ENCODE measurements around the gene G0S2.
"Not testable (repeated sequence)": the region's sequence is repeated elsewhere in the genome, so short reads cannot be mapped to it uniquely, and the experiment has no call there.

G0S2 gene

GRCh38 chr1:209685821-209686220, 10.6 kb downstream of the G0S2 start:
- no peak for DNase-seq

GRCh38 chr1:209686322-209686721, 11.1 kb downstream of the G0S2 start:
- DNase-seq, result no peak

GRCh38 chr1:209688746-209689234, 13.6 kb downstream of the G0S2 start:
- DNase-seq, result no peak

- DNase-seq, result no peak
Measured at GRCh38 chr1:209689477-209689876, 14.3 kb downstream of the G0S2 start.

- no peak for DNase-seq
Measured at GRCh38 chr1:209691237-209691636, 16.0 kb downstream of the G0S2 start.

- no peak for DNase-seq
Measured at GRCh38 chr1:209692296-209692695, 17.1 kb downstream of the G0S2 start.

- DNase-seq, result peak; percentile 35
Measured at GRCh38 chr1:209692745-209693504, 17.7 kb downstream of the G0S2 start.

- no peak for DNase-seq
Measured at GRCh38 chr1:209696673-209697072, 21.5 kb downstream of the G0S2 start.

- DNase-seq, result no peak
Measured at GRCh38 chr1:209697126-209697525, 21.9 kb downstream of the G0S2 start.

GRCh38 chr1:209700686-209701085, 25.5 kb downstream of the G0S2 start:
- DNase-seq, result not testable (repeated sequence)

GRCh38 chr1:209702832-209703231, 27.6 kb downstream of the G0S2 start:
- DNase-seq, result no peak

- no peak for DNase-seq
Measured at GRCh38 chr1:209703834-209704504, 28.8 kb downstream of the G0S2 start.

- DNase-seq, result no peak
Measured at GRCh38 chr1:209704584-209704983, 29.4 kb downstream of the G0S2 start, which contains the start of gene HSD11B1. Gene HSD11B1 (plus strand): TSS chr1:209704846. CDS start chr1:209704943, 97 bp downstream.

- DNase-seq, result no peak
Measured at GRCh38 chr1:209705033-209705598, 29.9 kb downstream of the G0S2 start.

GRCh38 chr1:209706622-209707021, 31.4 kb downstream of the G0S2 start:
- no peak for DNase-seq

- no peak for DNase-seq
Measured at GRCh38 chr1:209707308-209707707, 32.1 kb downstream of the G0S2 start.

GRCh38 chr1:209708297-209708696, 33.1 kb downstream of the G0S2 start:
- no peak for DNase-seq

- no peak for DNase-seq
Measured at GRCh38 chr1:209710093-209710492, 34.9 kb downstream of the G0S2 start.

GRCh38 chr1:209710847-209711246, 35.6 kb downstream of the G0S2 start:
- DNase-seq, result no peak

- no peak for DNase-seq
Measured at GRCh38 chr1:209714338-209714737, 39.1 kb downstream of the G0S2 start.

- DNase-seq, result no peak
Measured at GRCh38 chr1:209715314-209715713, 40.1 kb downstream of the G0S2 start.

GRCh38 chr1:209717818-209718217, 42.6 kb downstream of the G0S2 start:
- DNase-seq, result no peak

GRCh38 chr1:209720326-209720725, 45.1 kb downstream of the G0S2 start:
- no peak for DNase-seq

GRCh38 chr1:209720826-209721225, 45.6 kb downstream of the G0S2 start:
- DNase-seq, result no peak

Data from DMS 273 treated with DMSO at 0.1 percent for 48 hours (cell line).